GM21423 (cell line): ENCODE data around the gene ABCC6.

Experiments
- ATAC-seq: cut with Tn5 transposase; IDR thresholded peaks from one replicate; pipeline ENCODE4 v1.9.1; 2021; ENCODE audit warnings: mild to moderate bottlenecking, moderate library complexity; ENCODE audit not compliant: unreplicated experiment

ABCC6 gene

GRCh38 chr16:16145286-16145685 lies 78.0 kb downstream of the ABCC6 start:
- ATAC-seq = no peak

- no peak for ATAC-seq
Measured at GRCh38 chr16:16144416-16144815, 78.9 kb downstream of the ABCC6 start.

- ATAC-seq = no peak
Measured at GRCh38 chr16:16143931-16144330, 79.4 kb downstream of the ABCC6 start.

- no peak for ATAC-seq
Measured at GRCh38 chr16:16143038-16143763, 80.1 kb downstream of the ABCC6 start.

GRCh38 chr16:16141784-16142396 lies 81.4 kb downstream of the ABCC6 start:
- ATAC-seq = no peak

GRCh38 chr16:16141141-16141540 lies 82.2 kb downstream of the ABCC6 start:
- no peak for ATAC-seq

- no peak for ATAC-seq
Measured at GRCh38 chr16:16140537-16140936, 82.8 kb downstream of the ABCC6 start.

GRCh38 chr16:16139806-16140205 lies 83.5 kb downstream of the ABCC6 start:
- ATAC-seq = no peak

- ATAC-seq = no peak
Measured at GRCh38 chr16:16139061-16139460, 84.2 kb downstream of the ABCC6 start.

GRCh38 chr16:16138034-16138635 lies 85.2 kb downstream of the ABCC6 start:
- no peak for ATAC-seq

- ATAC-seq = no peak
Measured at GRCh38 chr16:16137110-16137509, 86.2 kb downstream of the ABCC6 start.

- ATAC-seq = no peak
Measured at GRCh38 chr16:16136588-16136987, 86.7 kb downstream of the ABCC6 start.

- no peak for ATAC-seq
Measured at GRCh38 chr16:16133943-16134604, 89.2 kb downstream of the ABCC6 start.

GRCh38 chr16:16131659-16132058 lies 91.6 kb downstream of the ABCC6 start:
- ATAC-seq = no peak

- no peak for ATAC-seq
Measured at GRCh38 chr16:16131204-16131603, 92.1 kb downstream of the ABCC6 start.

GRCh38 chr16:16127469-16128116 lies 95.7 kb downstream of the ABCC6 start:
- ATAC-seq = no peak

- ATAC-seq = no peak
Measured at GRCh38 chr16:16126896-16127295, 96.4 kb downstream of the ABCC6 start.

GRCh38 chr16:16124974-16125373 lies 98.3 kb downstream of the ABCC6 start:
- no peak for ATAC-seq

GRCh38 chr16:16124438-16124837 lies 98.9 kb downstream of the ABCC6 start:
- ATAC-seq = no peak

- no peak for ATAC-seq
Measured at GRCh38 chr16:16122264-16122663, 101.0 kb downstream of the ABCC6 start.

GRCh38 chr16:16121185-16121727 lies 102.0 kb downstream of the ABCC6 start:
- no peak for ATAC-seq
